ENCODE results near the gene UGT2B28.
"Not testable (repeated sequence)": the region's sequence is repeated elsewhere in the genome, so short reads cannot be mapped to it uniquely, and the experiment has no call there.

UGT2B28 gene

GRCh38 chr4:69280081-69280480 is at the start of gene UGT2B28:
TSS of gene UGT2B28 (plus strand) at chr4:69280475. CDS start at chr4:69280501, 26 bp downstream.
- not testable (repeated sequence) for DNase-seq (ENCODE audit: low read depth in 2 of 2)

- no peak for DNase-seq (ENCODE audit: low read depth in 2 of 2)
Measured at GRCh38 chr4:69239092-69239491, 41.2 kb upstream of the UGT2B28 start.

GRCh38 chr4:69239557-69240168 is 40.6 kb upstream of the UGT2B28 start:
- DNase-seq (ENCODE audit: low read depth in 2 of 2) = no peak

- not testable (repeated sequence) for DNase-seq (ENCODE audit: low read depth in 2 of 2)
Measured at GRCh38 chr4:69240787-69241186, 39.5 kb upstream of the UGT2B28 start.

GRCh38 chr4:69241746-69242145 is 38.5 kb upstream of the UGT2B28 start:
- DNase-seq (ENCODE audit: low read depth in 2 of 2) = not testable (repeated sequence)

- not testable (repeated sequence) for DNase-seq (ENCODE audit: low read depth in 2 of 2)
Measured at GRCh38 chr4:69242562-69243240, 37.6 kb upstream of the UGT2B28 start.

- DNase-seq (ENCODE audit: low read depth in 2 of 2) = not testable (repeated sequence)
Measured at GRCh38 chr4:69250884-69251283, 29.4 kb upstream of the UGT2B28 start.

GRCh38 chr4:69253147-69253772 is 27.0 kb upstream of the UGT2B28 start:
- not testable (repeated sequence) for DNase-seq (ENCODE audit: low read depth in 2 of 2)

GRCh38 chr4:69268612-69269011 is 11.7 kb upstream of the UGT2B28 start:
- DNase-seq (ENCODE audit: low read depth in 2 of 2) = not testable (repeated sequence)

GRCh38 chr4:69296356-69296755 is 16.1 kb downstream of the UGT2B28 start:
- not testable (repeated sequence) for DNase-seq (ENCODE audit: low read depth in 2 of 2)

GRCh38 chr4:69308426-69309033 is 28.3 kb downstream of the UGT2B28 start:
- DNase-seq (ENCODE audit: low read depth in 2 of 2) = not testable (repeated sequence)

- not testable (repeated sequence) for DNase-seq (ENCODE audit: low read depth in 2 of 2)
Measured at GRCh38 chr4:69309549-69310076, 29.3 kb downstream of the UGT2B28 start.

GRCh38 chr4:69310262-69310661 is 30.0 kb downstream of the UGT2B28 start:
- not testable (repeated sequence) for DNase-seq (ENCODE audit: low read depth in 2 of 2)

GRCh38 chr4:69317669-69318298 is 37.5 kb downstream of the UGT2B28 start:
- not testable (repeated sequence) for DNase-seq (ENCODE audit: low read depth in 2 of 2)

- no peak for DNase-seq (ENCODE audit: low read depth in 2 of 2)
Measured at GRCh38 chr4:69321153-69321729, 41.0 kb downstream of the UGT2B28 start.

- DNase-seq (ENCODE audit: low read depth in 2 of 2) = no peak
Measured at GRCh38 chr4:69322055-69322454, 41.8 kb downstream of the UGT2B28 start.

- DNase-seq (ENCODE audit: low read depth in 2 of 2) = no peak
Measured at GRCh38 chr4:69323284-69323683, 43.0 kb downstream of the UGT2B28 start.

GRCh38 chr4:69330345-69331047 is 50.2 kb downstream of the UGT2B28 start:
- no peak for DNase-seq (ENCODE audit: low read depth in 2 of 2)

GRCh38 chr4:69331304-69331703 is 51.0 kb downstream of the UGT2B28 start:
- not testable (repeated sequence) for DNase-seq (ENCODE audit: low read depth in 2 of 2)

GRCh38 chr4:69335485-69335884 is 55.2 kb downstream of the UGT2B28 start:
- DNase-seq (ENCODE audit: low read depth in 2 of 2) = not testable (repeated sequence)

GRCh38 chr4:69343114-69343513 is 62.8 kb downstream of the UGT2B28 start:
- DNase-seq (ENCODE audit: low read depth in 2 of 2) = not testable (repeated sequence)
